Adipose tissue (tissue), 3 donors: ENCODE data around the gene MTCL1. TPM values are rescaled to one million over a fixed set of nuclear protein-coding genes. Genes with fewer than 3 reads are reported as not detected.

Experiments
- H3K27ac ChIP-seq: one replicate; pipeline ENCODE4 v1.5.1; 2013; ENCODE audit warnings: low read depth, low read length
- WGBS, 3 donors: extraction: QIAGEN DNeasy Blood & Tissue Kit; methylation state at CpG; one replicate each; pipeline ENCODE4 v1.1.7; 2013; 5-methylcytosine and 5-hydroxymethylcytosine counted together
- polyA plus RNA-seq, 3 donors: library from polyadenylated mRNA; stranded (reverse); fragments of 200-250 nt; gene quantifications; one replicate each; pipeline ENCODE4 v1.2.3, GENCODE V29; 2013
- donor health status: healthy with polysubstance abuse.
- donor health status: Bipolar disorder and iron deficiency.
- donor health status: healthy.

The MTCL1 gene
- polyA plus RNA-seq, 3 donors = 0.83 to 2.5 (median 1.7) TPM

DNA sequence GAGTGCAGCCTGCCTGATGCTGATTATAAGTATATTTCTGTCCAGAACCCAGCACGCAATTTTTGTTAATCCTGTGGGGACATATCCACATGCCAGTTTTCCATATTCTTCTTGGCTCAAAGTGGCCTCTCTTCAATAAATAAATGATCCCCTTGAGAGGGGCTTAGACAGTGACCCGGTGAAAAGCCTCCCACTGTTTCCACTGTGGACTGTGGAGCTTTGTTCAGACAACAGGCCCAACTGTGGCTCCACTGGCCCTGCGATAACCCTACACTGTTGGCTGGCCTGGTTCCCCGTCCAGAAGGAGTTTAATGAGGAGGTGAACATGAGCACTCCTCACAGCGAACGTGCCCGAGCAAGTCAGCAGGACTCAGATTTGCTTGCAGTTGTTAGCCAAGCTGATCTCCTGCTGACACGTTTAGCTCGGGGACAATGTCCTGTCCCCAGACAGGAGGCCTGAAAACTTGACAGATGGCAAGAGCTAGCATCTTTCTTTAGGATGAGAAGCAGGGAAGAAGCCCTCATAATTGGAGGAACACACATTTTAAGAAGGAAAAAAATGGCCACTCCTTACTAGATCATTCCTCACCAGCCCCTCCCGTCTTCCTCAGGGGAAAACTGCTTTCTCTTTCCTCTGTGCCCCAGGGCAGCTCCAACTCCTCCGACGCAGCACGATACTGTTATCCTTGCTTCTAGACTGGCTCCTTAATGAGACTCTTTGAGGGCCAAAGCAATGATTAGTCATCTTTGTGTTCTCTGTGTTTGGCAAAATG is 20.0 kb upstream of the MTCL1 start:
- WGBS, 3 donors = 65 to 85% (median 76%) methylated on average over 13 of the region's 13 CpGs
- no peak overlapping the region for H3K27ac ChIP-seq

DNA sequence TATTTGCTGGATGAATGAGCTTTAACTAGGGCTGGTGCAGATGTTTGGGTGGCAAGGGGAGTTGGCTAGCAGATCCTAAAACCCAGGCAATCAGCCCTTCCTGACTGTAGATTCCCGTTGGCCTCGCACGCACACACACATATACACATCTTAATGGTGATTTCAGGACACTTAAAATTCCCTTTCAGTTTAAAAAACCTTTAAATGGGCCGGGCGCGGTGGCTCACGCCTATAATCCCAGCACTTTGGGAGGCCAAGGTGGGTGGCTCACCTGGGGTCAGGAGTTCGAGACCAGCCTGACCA is 19.5 kb upstream of the MTCL1 start:
- 95% methylated on average over 8 of the region's 8 CpGs for whole genome bisulfite sequencing, 3 donors
- H3K27ac ChIP-seq = no peak overlapping the region

DNA sequence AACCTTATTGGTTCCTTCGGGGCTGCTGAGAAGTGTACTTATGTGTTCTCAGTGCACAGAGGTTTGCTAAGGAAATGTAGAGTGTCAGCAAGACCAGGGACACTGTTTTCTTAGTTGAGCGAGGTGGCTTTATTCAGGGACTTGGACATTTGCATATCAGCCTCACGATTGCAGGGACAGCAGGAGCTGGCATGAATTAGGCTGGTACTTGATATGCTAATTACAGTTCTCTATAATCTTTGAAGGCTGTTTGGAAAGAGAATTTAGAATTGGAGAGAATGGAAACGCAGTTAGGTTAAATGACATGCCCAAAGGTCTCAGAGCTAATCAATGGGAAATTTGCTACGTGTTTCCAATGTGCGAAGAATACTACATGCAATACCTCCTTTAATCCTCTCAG is 18.7 kb upstream of the MTCL1 start:
- no peak overlapping the region for H3K27ac ChIP-seq
- WGBS, 3 donors = 62 to 85% (median 82%) methylated on average over 6 of the region's 6 CpGs

DNA sequence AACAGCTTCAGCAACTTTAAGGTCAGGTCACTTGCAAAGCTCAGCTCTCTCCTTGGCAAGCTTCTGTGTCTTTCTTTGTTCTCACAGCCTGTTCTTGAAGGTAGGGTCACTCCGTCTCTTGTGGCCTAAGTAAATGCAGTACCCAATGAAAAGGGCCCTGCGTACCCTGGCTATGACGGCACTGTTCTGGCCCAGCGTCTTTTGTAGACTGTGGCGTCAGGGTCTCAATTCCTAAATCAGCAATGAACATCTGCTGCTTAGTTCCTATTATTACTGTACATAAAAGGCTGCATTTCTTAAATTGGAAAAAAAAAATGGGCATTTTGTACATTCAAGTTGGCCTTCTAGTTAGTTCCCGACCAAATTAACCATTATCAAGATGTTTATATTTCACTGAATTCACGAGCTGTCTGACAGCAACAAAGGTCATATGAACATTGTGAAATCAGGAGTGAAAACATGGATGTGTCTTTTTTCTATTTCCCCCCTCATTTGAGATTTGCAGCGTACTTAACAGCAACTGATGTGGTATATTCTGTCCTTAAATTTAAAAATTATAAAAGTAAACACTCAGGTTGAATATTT is 17.0 kb upstream of the MTCL1 start:
- WGBS, 3 donors = 79 to 85% (median 84%) methylated on average over 8 of the region's 8 CpGs

DNA sequence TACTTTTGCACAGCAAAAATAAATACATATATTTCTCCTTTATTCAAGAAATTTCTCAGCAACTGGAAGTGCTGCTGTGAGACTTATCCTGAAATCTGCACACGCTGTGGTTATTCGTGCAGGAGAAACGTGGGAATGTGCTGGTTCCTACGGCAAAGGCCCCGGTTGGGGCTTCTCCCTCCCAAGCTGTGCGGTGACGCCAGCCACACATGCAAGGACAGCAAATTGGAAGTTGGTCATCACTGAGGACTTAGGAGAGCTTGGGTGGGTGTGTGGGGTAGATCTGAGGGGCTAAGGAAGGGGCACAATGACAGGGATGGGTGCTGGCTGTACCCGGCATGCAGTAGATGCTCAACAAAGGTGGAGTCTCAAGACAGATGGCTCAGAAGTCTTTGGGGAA is 16.5 kb upstream of the MTCL1 start:
- no peak overlapping the region for H3K27ac ChIP-seq
- WGBS, 3 donors = 92 to 97% (median 95%) methylated on average over 8 of the region's 8 CpGs

More for the DNA sequence above, 17.0 kb upstream of the MTCL1 start:
- H3K27ac ChIP-seq = no peak overlapping the region

DNA sequence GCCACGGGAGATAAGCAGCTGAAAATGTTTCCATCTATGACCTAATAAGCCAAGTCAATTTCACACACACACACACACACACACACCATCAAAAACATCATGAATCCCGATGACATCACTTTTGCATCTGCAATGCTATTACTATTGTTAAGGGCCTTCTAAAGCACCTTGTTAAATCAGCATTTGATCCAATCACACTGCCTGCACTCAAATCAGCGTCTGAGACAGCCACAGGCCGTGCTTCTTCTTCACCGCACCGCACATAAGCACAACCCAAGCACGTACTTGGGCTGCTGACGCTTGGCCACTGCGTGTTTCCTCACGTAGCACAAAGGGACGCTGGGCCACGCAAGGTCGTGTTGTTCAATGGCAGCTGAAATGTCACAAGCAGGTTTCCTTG is 15.8 kb upstream of the MTCL1 start:
- 85 to 92% (median 88%) methylated on average over 13 of the region's 13 CpGs for WGBS, 3 donors
- H3K27ac ChIP-seq = no peak overlapping the region

DNA sequence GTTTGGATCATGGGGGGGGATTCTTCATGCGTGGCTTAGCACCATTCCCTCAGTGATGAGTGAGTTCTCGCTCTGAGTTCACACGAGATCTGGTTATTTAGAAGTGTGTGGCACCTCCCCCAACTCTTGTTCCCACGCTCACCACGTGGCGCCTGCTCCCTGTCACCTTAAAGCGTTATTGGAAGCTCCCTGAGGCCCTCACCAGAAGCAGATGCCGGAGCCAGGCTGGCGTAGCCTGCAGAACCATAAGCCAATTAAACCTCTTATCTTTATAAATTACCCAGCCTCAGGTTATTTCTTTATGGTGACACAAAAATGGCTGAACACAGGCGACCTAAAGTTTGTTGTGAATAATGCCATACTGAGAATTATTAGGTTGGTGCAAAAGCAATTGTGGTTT is 10.5 kb upstream of the MTCL1 start:
- 80 to 84% (median 83%) methylated on average over 10 of the region's 10 CpGs for WGBS, 3 donors
- no peak overlapping the region for H3K27ac ChIP-seq

DNA sequence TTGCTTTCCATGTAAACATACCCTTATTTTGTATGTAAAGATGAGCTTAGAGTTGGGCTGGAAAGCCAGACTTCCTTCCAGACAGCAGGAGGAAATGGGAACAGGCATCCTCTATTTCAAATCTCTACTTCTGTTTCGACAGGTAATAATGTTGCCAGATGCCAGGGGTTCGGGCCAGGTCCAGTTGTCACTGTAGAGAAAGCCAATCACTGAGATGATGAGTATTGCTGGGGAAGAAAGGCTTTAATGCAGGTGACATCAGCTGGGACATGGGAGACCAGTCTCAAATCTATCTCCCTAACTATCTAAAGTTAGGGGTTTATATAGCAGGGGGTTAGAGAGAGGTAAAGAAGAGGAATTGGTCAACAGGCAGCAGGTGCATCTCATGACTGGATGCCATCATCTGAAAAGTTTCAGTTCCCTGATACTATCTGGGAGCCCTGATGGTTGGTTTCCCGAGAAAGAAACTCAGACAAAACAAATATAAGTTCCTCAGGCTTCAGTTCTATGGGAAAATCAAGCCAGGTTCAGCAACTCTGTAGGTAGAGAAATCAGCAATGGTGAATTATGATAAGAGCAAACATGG is 9.3 kb upstream of the MTCL1 start:
- H3K27ac ChIP-seq = no peak overlapping the region
- 76 to 77% (median 76%) methylated on average over 3 of the region's 3 CpGs for WGBS, 3 donors

DNA sequence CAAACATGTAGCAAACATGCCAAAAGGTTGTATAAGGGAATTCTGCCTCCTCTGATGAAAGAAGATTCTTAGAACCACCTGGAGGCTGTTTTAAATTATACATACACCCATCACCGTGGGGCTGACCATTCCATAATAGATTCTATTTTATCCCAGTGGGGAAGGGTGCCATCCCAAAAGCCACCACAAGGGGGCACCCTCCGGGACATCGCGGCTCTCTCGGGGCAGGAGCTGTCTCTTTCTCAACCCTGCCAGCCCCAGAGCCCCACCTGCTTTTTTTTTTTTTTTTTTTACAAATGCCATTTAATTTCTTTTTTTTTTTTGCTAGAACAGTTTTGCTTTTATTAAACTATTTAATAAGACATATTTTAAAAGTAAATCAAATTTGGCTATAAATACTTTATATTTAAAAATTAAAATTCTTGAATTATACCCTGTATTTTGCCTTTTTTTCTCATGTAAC is 8.6 kb upstream of the MTCL1 start:
- 0 to 1% (median 0%) methylated on average over 5 of the region's 5 CpGs for WGBS, 3 donors
- H3K27ac ChIP-seq = no peak overlapping the region

DNA sequence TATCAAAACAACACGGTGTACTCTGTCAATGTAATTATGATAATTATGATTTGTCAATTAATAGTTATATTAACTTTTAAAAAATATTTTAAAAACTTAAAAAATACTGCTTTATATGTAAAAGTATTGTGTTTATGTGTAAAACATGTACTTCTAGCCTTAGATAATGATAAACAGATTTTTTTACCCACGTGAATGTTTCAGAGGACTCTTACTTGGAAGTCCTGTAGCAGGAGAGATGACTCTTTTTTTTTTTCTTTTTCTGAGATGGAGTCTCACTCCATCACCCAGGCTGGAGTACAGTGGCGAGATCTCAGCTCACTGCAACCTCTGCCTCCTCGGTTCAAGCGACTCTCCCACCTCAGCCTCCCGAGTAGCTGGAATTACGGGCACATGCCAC is 6.2 kb upstream of the MTCL1 start:
- WGBS, 3 donors = 89 to 90% (median 90%) methylated on average over 7 of the region's 7 CpGs
- H3K27ac ChIP-seq = no peak overlapping the region

DNA sequence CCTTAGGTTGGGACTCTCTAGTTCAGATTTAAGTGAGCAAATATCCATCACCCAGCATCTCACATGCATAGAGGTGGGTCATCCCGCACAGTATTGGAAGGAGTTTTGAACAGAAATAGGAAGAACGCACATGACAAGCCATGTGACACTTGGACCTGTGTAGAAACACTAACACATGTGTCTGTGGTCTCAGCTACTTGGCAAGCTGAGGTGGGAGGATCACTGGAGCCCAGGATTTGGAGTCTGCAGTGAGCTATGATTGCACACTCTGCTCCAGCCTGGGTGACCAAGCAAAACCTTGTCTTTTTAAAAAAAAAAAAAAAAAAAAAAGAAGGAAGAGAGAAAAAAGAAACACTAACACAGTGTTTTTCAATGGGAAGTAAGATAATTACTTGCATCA is 5.4 kb upstream of the MTCL1 start:
- WGBS, 3 donors = 57 to 77% (median 73%) methylated on average over 2 of the region's 2 CpGs
- H3K27ac ChIP-seq = no peak overlapping the region

DNA sequence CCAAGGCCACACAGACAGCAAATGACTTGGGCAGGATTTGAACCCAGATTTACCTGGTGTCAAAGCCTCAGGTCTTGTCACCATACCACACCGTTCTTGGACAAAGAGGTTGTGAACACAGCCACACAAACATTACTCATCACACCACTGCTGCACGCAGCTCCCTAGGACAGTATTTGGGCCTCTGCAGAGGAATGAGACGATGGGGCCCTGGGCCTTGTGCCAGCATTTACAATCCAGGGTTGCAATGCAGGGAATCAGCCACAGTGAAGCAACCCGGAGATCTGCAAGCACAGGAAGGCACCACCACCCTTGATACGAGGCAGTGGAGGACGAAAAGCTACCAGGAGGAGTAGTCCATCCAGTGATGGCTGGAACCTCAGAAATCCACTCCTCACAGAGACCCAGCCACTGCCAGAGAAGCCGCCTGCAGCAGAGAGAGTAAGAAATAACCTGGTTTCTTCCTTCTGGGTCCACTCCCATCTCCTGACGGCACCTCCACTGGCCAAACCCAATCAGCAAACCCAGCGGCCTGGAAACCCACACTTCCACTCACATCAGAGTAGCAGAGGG is 3.7 kb upstream of the MTCL1 start:
- H3K27ac ChIP-seq = no peak overlapping the region
- WGBS, 3 donors = 72 to 73% (median 72%) methylated on average over 9 of the region's 9 CpGs

DNA sequence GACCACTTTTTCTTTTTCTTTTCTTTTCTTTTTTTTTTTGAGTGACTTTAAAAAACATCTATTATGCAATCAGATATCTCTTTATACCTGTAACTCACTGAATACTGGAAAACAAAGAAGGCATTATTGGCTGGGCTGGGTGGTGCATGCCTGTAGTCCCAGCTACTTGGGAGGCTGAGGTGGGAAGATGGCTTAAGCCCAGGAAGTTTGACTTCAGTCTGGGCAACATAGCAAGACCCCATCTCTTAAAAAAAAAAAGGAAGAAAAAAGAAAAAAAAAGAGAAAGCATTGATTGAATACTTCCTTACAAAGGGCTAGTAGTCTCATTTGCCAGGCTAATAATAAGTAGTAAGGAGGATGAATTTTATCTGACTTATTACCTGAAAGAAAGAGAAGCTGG is 2.7 kb upstream of the MTCL1 start:
- H3K27ac ChIP-seq = no peak overlapping the region

DNA sequence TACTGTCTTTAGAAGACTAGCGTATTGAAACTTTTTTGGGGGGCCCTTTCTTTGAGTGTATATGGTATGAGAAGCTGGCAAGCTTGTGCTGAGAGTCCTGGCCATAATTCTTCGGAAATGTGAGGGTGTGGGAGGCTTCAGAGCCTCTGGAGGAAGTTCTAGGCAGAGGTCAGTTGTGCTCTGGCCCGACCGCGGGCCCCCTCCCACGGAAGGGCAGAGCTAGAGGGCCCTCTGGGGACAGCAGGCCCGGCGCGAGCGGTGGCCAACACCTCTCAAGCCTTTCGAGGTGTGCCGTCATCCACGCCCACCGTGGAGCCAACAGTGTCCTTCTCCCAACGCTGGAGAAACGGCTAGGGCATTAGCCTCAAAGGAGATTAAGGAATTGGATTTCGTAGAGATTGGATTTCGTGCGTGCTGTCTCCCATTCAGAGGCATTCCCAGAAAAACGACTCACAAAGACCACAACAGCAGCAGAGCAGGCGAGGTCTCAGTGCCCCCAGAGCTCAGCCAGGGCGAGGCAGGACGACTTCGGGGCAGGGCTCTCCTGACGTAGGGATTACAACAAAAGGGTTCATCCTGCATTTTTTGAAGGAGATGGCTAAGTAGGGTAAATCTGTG is 2.2 kb upstream of the MTCL1 start:
- 28 to 65% (median 30%) methylated on average over 25 of the region's 25 CpGs for WGBS, 3 donors
- H3K27ac ChIP-seq = no peak overlapping the region

DNA sequence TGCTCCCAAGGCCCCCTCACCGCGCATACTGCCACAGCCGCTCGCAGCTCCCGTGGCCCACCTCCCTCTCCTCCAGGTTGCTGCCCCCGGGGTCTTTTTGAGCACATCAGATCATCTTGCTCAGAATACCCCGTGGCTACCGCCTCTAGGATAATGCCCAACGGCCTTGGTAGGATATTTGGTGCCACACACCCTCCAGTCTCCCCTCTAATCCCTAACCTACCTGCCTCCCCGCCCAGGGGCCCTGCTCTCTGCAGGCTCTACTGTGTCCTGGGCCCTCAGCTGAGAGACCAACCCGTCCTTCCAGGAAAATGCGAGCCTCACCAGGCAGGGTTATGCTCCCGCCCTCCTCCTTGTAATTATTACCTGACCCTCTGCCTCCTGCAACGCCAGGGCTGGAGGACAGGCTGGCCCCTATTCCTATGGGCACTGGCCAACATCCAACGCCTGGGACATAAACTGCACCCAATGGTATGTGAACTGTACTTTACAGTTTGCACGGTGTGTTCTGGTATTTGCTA is 1.5 kb upstream of the MTCL1 start:
- WGBS, 3 donors = 53 to 58% (median 55%) methylated on average over 16 of the region's 16 CpGs
- no peak overlapping the region for H3K27ac ChIP-seq

DNA sequence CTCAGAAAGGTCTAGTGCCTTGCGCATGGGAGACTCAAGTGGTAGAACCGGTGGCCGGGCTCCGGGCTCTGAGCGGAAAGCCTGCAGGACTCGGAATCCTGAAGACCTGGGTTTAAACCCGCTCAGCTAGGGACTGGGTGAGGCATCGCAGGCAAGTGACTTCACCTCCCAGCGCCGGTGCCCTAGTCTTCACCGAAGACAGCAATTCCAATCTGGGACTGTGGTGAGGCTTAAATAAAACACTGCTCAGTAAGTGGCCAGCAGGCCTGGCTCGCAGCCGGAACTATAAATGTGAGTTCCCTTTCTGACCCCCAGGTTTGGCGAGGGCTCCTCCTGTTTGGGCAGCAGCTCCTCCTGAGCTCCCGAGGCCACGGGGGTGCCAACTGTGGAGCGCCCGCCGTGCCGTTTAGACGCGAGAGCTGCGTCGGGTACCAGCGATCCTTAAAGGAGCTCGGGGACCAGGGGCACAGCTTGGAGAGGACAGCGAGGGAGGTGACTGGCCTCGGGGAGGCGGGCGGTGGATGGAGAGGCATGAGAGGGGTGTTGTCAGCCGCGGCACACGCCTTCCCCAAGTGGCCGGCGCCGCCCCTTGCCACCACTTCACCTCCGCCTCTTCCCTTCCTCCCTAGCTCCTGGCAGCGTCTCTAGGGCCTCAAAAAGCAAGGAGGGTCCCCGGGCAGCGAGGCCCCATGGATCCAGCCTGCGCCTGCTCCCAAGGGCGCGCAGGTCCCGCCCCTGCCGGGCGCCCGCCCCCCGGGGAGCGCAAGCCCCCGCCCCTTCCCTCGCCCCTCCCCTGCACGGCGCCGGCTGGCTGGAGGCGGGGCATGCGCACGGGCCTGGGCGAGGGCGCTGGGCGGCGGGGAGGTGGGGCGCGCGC is 757 bp upstream of the MTCL1 start:
- WGBS, 3 donors = 2 to 6% (median 3%) methylated on average over 48 to 64 of the region's 64 CpGs
- H3K27ac ChIP-seq = no peak overlapping the region

DNA sequence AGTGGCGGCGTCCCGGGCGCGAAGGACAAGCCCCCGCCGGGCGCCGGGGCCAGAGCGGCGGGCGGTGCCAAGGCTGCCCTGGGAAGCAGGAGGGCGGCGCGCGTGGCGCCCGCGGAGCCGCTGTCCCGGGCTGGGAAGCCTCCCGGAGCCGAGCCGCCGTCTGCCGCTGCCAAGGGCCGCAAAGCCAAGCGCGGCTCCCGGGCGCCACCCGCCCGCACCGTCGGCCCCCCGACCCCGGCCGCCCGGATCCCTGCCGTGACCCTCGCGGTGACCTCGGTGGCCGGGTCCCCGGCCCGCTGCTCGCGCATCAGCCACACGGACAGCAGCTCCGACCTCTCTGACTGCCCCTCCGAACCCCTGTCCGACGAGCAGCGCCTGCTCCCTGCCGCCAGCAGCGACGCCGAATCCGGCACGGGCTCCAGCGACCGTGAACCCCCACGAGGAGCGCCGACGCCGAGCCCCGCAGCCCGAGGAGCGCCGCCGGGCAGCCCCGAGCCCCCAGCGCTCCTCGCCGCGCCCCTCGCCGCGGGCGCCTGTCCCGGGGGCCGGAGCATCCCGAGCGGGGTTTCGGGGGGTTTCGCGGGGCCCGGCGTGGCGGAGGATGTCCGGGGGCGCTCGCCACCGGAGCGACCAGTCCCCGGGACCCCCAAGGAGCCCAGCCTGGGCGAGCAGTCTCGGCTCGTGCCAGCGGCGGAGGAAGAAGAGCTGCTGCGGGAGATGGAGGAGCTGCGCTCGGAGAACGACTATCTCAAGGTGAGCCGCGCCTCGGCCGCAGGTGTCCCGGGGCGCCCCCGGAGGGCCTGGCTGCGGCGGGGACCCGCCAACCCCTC is 820 bp downstream of the MTCL1 start:
- 0 to 1% (median 1%) methylated on average over 90 to 116 of the region's 116 CpGs for WGBS, 3 donors

More for the DNA sequence above, 820 bp downstream of the MTCL1 start:
- H3K27ac ChIP-seq = no peak overlapping the region
